ENCODE results near the gene NRIP1. TPM values are rescaled to one million over a fixed set of nuclear protein-coding genes. Genes with fewer than 3 reads are reported as not detected.

Gene NRIP1
- total and polyA plus RNA-seq, 9 of the 15 experiments (the other 6 are each of a cell fraction or from before 2014, with no cell fraction given) = 4.3 to 42.8 (median 19.6) TPM

DNA sequence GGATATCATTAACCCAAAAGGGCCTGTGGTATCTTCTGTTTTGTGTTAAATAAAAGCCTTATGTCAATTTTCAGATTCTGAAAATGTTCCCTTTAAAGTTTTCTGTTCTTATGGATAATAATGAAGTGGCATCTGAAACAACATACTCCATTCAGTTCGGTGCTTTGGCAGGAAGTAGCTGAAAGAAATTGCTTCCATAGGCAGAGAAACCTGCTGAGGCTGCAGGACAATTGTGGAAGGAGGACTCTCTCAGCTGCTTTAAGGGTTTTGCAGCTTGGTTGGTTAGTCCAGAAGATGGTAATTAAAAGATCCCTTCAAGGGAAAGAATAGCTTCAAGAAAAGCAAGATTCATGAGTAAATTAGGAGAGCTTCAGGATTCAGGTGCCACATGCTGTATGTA, 30.5 kb upstream of the NRIP1 start:
- DNase-seq (ENCODE audit: extremely low read depth in 1 of 4, low spot score in 3 of 4) = no peak
- in situ Hi-C loops (cut with MboI) (no loop called here), intact Hi-C loops (cut with micrococcal nuclease) (no loop called here)
- no peak for ATAC-seq
- Histone ChIP-seq H3K27ac (ENCODE audit: extremely low read depth, low read depth, low read length) (no peak overlapping the region), H3K4me2 (ENCODE audit: insufficient read depth, low read length) (no peak overlapping the region), H3K36me3 (ENCODE audit: control insufficient read depth, insufficient read depth, low read length) (no peaks in the 10 kb centered on the region), H3K9me3 (replicated peaks; ENCODE audit: control insufficient read depth, insufficient read depth, low read depth, low read length) (no peaks in the 10 kb centered on the region), H3K27me3 (ENCODE audit: control insufficient read depth in 2 of 2, insufficient read depth in 2 of 2, low read length in 2 of 2) (0 out of 5 replicates have a peak, but pooled peaks cover 0 to 2% of the 10 kb centered on the region in 2 experiments), H3K79me2 (ENCODE audit: control insufficient read depth, insufficient read depth, low read length) (no peaks in the 10 kb centered on the region), H3K9me1 (ENCODE audit: control insufficient read depth, insufficient read depth, low read length) (no peaks in the 10 kb centered on the region), H2AFZ (ENCODE audit: low read depth, low read length) (no peak overlapping the region), H4K20me1 (replicated peaks; ENCODE audit: control insufficient read depth, insufficient read depth, low read length) (no peaks in the 10 kb centered on the region), H3K4me1 (replicated peaks in 1 of 2; ENCODE audit: control insufficient read depth in 2 of 2, insufficient read depth in 2 of 2, low read length in 2 of 2) (no peaks in the 10 kb centered on the region), H3K4me3 (no peak overlapping the region), H3K9ac (ENCODE audit: insufficient read depth in 1 of 2, low read depth in 2 of 2, low read length in 2 of 2) (no peak overlapping the region)
- no TSS peak for BruUV-seq (replicated peaks)
- WGBS (ENCODE audit: insufficient coverage, low coverage, missing lambda C conversion rate) = 7% methylated on average over 1 of the region's 1 CpG
- ChIA-PET CTCF (ENCODE audit: low intra/inter-chr PET ratio) (no interaction called here), POLR2A (interaction anchor here (1.2 to 1.3 kb wide), 2 partner anchors 14 kb away, joined by 3 read pairs; no protein-coding TSS in a partner anchor)
- no peak for FAIRE-seq
- TF ChIP-seq U2AF1 (optimal IDR thresholded peaks at IDR 0.05; ENCODE audit: low read depth, low read length) = no peak
- TF ChIP-seq, protein P1, sequence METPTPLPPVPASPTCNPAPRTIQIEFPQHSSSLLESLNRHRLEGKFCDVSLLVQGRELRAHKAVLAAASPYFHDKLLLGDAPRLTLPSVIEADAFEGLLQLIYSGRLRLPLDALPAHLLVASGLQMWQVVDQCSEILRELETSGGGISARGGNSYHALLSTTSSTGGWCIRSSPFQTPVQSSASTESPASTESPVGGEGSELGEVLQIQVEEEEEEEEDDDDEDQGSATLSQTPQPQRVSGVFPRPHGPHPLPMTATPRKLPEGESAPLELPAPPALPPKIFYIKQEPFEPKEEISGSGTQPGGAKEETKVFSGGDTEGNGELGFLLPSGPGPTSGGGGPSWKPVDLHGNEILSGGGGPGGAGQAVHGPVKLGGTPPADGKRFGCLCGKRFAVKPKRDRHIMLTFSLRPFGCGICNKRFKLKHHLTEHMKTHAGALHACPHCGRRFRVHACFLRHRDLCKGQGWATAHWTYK (CRISPR knock-in tag; IDR thresholded peaks at IDR 0.05) = no peak
- TF ChIP-seq SLC30A9 (CRISPR knock-in tag; IDR thresholded peaks at IDR 0.05) = no peak
- no peak for TF ChIP-seq CCNT2 (IDR thresholded peaks at IDR 0.05; ENCODE audit: borderline replicate concordance, extremely low read depth, insufficient read length, low read depth, low read length)
- TF ChIP-seq, protein P2, sequence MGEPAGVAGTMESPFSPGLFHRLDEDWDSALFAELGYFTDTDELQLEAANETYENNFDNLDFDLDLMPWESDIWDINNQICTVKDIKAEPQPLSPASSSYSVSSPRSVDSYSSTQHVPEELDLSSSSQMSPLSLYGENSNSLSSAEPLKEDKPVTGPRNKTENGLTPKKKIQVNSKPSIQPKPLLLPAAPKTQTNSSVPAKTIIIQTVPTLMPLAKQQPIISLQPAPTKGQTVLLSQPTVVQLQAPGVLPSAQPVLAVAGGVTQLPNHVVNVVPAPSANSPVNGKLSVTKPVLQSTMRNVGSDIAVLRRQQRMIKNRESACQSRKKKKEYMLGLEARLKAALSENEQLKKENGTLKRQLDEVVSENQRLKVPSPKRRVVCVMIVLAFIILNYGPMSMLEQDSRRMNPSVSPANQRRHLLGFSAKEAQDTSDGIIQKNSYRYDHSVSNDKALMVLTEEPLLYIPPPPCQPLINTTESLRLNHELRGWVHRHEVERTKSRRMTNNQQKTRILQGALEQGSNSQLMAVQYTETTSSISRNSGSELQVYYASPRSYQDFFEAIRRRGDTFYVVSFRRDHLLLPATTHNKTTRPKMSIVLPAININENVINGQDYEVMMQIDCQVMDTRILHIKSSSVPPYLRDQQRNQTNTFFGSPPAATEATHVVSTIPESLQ (CRISPR knock-in tag; IDR thresholded peaks at IDR 0.05) = no peak
- TF ChIP-seq, protein P3, sequence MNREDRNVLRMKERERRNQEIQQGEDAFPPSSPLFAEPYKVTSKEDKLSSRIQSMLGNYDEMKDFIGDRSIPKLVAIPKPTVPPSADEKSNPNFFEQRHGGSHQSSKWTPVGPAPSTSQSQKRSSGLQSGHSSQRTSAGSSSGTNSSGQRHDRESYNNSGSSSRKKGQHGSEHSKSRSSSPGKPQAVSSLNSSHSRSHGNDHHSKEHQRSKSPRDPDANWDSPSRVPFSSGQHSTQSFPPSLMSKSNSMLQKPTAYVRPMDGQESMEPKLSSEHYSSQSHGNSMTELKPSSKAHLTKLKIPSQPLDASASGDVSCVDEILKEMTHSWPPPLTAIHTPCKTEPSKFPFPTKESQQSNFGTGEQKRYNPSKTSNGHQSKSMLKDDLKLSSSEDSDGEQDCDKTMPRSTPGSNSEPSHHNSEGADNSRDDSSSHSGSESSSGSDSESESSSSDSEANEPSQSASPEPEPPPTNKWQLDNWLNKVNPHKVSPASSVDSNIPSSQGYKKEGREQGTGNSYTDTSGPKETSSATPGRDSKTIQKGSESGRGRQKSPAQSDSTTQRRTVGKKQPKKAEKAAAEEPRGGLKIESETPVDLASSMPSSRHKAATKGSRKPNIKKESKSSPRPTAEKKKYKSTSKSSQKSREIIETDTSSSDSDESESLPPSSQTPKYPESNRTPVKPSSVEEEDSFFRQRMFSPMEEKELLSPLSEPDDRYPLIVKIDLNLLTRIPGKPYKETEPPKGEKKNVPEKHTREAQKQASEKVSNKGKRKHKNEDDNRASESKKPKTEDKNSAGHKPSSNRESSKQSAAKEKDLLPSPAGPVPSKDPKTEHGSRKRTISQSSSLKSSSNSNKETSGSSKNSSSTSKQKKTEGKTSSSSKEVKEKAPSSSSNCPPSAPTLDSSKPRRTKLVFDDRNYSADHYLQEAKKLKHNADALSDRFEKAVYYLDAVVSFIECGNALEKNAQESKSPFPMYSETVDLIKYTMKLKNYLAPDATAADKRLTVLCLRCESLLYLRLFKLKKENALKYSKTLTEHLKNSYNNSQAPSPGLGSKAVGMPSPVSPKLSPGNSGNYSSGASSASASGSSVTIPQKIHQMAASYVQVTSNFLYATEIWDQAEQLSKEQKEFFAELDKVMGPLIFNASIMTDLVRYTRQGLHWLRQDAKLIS (CRISPR knock-in tag; IDR thresholded peaks at IDR 0.05) = no peak
- no peak for TF ChIP-seq MCM7 (IDR thresholded peaks at IDR 0.05)
- TF ChIP-seq, protein P4, sequence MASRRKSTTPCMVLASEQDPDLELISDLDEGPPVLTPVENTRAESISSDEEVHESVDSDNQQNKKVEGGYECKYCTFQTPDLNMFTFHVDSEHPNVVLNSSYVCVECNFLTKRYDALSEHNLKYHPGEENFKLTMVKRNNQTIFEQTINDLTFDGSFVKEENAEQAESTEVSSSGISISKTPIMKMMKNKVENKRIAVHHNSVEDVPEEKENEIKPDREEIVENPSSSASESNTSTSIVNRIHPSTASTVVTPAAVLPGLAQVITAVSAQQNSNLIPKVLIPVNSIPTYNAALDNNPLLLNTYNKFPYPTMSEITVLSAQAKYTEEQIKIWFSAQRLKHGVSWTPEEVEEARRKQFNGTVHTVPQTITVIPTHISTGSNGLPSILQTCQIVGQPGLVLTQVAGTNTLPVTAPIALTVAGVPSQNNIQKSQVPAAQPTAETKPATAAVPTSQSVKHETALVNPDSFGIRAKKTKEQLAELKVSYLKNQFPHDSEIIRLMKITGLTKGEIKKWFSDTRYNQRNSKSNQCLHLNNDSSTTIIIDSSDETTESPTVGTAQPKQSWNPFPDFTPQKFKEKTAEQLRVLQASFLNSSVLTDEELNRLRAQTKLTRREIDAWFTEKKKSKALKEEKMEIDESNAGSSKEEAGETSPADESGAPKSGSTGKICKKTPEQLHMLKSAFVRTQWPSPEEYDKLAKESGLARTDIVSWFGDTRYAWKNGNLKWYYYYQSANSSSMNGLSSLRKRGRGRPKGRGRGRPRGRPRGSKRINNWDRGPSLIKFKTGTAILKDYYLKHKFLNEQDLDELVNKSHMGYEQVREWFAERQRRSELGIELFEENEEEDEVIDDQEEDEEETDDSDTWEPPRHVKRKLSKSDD (conservative IDR thresholded peaks at IDR 0.05; ENCODE audit: low read length) = no peak
- TF ChIP-seq ZNF77 (CRISPR knock-in tag; IDR thresholded peaks at IDR 0.05) = no peak
- TF ChIP-seq, protein P5, sequence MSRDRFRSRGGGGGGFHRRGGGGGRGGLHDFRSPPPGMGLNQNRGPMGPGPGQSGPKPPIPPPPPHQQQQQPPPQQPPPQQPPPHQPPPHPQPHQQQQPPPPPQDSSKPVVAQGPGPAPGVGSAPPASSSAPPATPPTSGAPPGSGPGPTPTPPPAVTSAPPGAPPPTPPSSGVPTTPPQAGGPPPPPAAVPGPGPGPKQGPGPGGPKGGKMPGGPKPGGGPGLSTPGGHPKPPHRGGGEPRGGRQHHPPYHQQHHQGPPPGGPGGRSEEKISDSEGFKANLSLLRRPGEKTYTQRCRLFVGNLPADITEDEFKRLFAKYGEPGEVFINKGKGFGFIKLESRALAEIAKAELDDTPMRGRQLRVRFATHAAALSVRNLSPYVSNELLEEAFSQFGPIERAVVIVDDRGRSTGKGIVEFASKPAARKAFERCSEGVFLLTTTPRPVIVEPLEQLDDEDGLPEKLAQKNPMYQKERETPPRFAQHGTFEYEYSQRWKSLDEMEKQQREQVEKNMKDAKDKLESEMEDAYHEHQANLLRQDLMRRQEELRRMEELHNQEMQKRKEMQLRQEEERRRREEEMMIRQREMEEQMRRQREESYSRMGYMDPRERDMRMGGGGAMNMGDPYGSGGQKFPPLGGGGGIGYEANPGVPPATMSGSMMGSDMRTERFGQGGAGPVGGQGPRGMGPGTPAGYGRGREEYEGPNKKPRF (IDR thresholded peaks at IDR 0.05; ENCODE audit: low read depth, low read length) = no peak

Measured in K562 (cell line).